Measurements from ENCODE around the gene TMEM175.
A peak's percentile ranks its signal among the peaks of the same experiment; 100 is the strongest.
"Not testable (repeated sequence)": the region's sequence is repeated elsewhere in the genome, so short reads cannot be mapped to it uniquely, and the experiment has no call there.

The TMEM175 gene

GRCh38 chr4:917992-918391, 14.3 kb upstream of the TMEM175 start:
- DNase-seq, result no peak

GRCh38 chr4:918591-918990, 13.7 kb upstream of the TMEM175 start:
- not testable (repeated sequence) for DNase-seq

- not testable (repeated sequence) for DNase-seq
These were observed 13.1 kb upstream of the TMEM175 start for GRCh38 chr4:919004-919680.

- DNase-seq, result no peak
These were observed 10.4 kb upstream of the TMEM175 start for GRCh38 chr4:921830-922331.

- no peak for DNase-seq
These were observed 7.9 kb upstream of the TMEM175 start for GRCh38 chr4:924107-925096.

- no peak for DNase-seq
These were observed 7.1 kb upstream of the TMEM175 start for GRCh38 chr4:925171-925570.

- no peak for DNase-seq
These were observed 6.3 kb upstream of the TMEM175 start for GRCh38 chr4:925771-926500.

GRCh38 chr4:926538-926937, 5.7 kb upstream of the TMEM175 start:
- DNase-seq, result no peak

- DNase-seq, result not testable (repeated sequence)
These were observed 4.7 kb upstream of the TMEM175 start for GRCh38 chr4:927566-927965.

GRCh38 chr4:929096-929765, 3.0 kb upstream of the TMEM175 start:
- no peak for DNase-seq

GRCh38 chr4:930028-930551, 2.2 kb upstream of the TMEM175 start:
- no peak for DNase-seq

- no peak for DNase-seq
These were observed 1.4 kb upstream of the TMEM175 start for GRCh38 chr4:930827-931193.

- DNase-seq, result peak; percentile 62
These were observed 883 bp upstream of the TMEM175 start for GRCh38 chr4:931194-931959.

GRCh38 chr4:932713-933070, 432 bp downstream of the TMEM175 start:
- DNase-seq, result no peak

GRCh38 chr4:939508-939907, 7.2 kb downstream of the TMEM175 start:
- not testable (repeated sequence) for DNase-seq

- DNase-seq, result no peak
These were observed 13.2 kb downstream of the TMEM175 start for GRCh38 chr4:945274-946102.

GRCh38 chr4:946103-946450, 13.8 kb downstream of the TMEM175 start:
- no peak for DNase-seq

GRCh38 chr4:946517-947471, 14.5 kb downstream of the TMEM175 start:
- DNase-seq, result no peak

GRCh38 chr4:947491-947971, 15.3 kb downstream of the TMEM175 start:
- no peak for DNase-seq

All from HCEC 1CT (cell line).